CD4-positive, alpha-beta T cell treated with Interleukin-6 for 4 hours (primary cell): ENCODE data around the gene CDC45.
"Not testable (repeated sequence)": the region's sequence is repeated elsewhere in the genome, so short reads cannot be mapped to it uniquely, and the experiment has no call there.

Source experiments
- DNase-seq: peaks from one replicate; pipeline ENCODE4 v3.0.0-alpha.2; 2020; ENCODE audit warnings: mixed read lengths

The CDC45 gene

DNA sequence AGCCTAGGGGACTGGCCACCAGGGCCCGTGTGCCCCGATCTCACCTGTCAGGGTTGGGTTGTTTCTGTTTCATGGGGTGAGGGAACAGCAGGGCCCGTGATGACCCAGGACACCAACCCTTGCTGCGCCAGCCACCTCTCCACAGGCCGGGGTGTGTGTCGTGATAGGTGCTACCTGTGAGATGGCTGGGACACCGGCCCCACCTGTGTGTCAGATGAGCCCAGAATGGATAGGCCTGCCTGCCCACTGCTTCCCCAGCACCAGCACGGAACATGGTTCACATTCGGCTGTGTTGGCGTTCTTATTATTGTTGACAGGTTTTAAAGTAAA is 37.4 kb downstream of the CDC45 start:
- DNase-seq, result no peak

DNA sequence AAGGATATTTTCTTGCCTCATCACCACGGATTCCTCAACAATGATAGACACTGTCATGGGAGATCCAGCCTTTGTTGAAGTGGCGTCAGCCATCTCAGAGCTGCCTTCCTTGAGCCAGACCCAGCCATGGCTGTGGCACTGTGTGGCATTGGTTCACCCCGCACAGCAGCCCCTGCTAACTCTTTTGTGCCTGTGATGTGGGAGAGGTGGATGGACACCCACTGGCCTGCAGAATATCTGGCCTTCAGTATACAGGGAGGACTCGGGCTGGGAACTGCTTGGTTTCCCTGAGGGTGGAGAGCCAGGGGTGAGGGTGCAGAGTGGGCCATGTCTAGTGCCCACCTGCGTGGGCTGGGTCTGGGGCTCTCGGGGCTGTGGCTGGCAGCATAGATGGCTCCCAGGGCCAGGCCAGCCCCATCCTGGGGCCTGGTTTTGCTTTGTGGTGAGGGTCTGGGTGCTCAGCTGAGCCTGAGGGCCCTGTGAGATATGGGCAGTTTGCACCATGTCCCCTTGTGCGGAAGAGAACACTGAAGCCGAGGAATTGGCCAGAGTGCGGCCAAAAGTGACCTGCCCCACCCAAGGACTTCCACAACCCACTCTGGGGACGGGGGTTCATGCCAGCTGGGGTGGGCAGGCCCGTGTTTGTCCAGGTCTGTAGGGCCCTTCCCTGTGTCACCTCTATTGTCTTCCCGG is 38.3 kb downstream of the CDC45 start:
- no peak for DNase-seq

DNA sequence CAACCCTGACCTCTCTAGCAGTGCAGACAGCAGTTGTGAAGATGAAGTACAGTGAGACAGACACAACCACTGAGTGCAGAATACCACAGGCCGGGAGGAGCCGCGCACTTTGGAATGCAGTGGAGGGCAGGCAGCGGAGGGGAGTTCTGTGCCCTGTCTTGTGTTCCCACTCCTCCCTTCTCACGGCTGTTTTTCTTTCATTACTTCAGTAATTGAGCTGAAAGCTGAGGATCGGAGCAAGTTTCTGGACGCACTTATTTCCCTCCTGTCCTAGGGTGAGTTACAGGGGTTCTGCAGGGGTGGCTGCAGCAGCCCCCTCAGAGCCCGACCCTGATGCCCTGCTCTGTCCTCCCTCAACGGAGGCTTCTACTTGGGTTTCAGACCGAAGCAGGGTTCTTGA is 38.9 kb downstream of the CDC45 start:
- DNase-seq, result no peak

DNA sequence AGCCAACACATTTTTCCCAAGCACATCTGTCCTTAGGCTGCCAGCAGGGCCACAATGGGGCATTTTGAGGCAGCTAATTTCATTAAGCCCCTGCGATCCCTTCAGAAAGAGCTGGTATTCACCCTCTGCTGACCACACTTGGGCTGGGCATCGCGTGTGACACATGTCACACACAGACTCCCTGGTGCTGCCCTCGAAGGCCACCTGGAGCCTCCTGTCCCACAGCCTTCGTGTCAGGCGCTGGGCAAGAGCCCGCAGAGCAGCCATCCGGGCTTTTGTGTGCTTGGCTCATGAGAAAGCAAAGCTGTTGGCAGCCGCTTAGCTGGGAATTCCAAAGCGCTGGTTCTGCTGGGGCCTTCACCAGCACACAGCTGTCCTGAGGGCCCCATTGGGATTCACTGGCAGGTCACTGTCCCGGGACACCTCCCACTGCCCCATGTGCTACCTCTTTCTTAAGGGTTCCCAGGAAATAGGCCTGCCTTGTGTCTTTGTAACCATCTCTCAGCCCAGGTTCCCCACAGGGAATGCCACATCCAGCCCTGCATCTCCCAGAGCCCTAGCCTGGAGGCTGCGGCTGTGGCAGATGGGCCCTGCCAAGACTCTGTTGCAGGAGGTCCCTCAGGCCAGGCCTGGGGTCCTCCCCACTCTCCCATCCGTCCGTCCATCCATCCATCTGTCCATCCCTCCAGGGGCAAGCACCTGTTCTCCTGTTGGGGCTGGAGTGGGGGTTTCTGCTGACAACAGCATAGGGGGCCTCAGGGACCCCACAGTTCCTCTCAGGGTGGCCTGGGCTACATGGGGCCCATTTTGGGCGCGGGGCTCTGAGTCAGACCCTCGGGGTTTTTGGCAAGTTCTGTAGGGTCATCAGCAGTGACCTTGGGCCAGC is 39.6 kb downstream of the CDC45 start:
- DNase-seq, result no peak

DNA sequence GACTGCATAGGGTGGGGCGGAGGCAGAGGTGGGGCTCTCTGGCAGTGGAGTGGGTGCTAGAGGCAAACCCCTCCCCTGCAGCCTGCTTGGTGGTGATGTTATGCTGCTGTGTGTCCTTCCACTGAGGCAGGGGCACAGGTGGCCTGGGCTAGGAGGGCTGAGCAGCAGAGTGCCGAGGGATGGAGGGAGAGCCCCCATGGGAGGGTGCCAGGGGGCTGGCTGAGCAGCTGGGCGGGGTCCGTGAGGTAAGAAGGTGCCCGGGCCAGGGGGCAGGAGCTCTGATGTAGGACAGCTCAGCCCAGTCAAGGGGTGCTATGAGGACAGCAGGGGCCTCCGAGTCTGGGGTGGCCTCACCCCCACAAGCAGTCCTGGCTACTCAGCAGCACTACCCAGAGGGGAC is 40.3 kb downstream of the CDC45 start:
- DNase-seq, result no peak

DNA sequence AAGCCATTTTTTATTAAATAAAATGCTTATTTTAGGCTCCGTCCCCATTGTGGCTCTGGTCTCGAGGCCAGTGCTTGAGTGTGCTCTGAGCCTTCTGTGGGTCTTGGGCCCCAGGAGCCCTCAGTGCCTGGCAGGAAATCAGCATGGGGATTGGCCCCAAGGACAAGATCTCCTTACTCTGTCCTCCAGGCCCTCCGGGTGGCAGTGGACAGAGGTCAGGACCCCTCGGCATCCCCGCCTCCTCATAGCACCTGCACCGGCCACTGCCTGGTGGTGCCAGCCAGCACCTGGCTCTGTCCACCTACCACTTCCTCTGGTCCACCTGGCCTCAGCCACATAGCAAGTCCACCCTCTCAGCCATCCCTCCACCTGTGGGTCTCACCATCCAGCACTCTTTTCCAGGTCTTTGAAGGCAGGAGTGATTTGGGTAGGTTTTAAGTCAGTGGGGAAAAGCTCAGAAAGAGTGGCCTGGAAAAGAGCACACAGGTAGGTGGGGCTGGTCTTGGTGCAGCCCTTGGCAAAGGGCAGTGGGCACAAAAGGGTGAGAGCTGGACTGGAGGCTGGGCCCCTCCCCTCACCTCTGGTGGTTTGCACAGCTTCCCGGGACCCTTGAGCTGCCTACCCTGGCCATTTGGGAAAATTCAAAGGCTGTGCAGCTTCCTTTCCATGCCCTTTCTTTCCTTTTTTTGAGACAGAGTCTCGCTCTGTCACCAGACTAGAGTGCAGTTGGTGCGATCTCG is 41.0 kb downstream of the CDC45 start:
- DNase-seq, result no peak

DNA sequence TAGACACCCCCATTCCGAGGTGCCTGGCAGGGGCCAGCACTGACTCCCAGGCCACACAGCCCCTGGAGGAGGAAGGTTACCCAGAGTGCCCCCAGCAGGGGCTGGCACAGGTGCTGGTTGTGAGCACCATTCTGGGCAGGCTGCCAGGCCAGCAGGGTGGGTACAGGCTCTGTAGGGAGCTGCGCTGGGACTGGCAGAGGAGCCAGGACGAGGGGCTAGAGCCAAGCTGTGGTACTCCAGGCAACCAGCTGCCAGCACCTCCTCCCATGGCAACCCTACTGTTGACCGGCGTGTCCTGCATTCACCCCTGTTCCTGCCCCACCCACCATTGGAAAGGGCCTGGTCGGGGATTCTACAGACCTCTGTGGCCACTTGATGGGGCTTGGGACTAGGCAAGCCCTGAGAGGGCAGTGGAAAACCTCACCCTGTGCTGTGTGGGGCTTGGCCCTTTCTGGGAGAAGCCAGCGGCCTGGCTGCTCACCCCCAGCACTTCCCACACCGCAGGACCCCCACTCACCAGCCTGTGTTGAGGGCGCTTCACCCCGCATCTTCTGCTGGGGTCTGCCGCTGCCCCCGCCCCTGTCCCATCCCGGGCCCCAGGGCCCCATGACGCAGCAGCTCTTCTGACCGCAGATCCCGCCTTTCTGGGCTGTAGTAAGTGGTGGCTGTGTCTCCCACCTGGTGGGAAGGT is 42.6 kb downstream of the CDC45 start:
- DNase-seq, result no peak

DNA sequence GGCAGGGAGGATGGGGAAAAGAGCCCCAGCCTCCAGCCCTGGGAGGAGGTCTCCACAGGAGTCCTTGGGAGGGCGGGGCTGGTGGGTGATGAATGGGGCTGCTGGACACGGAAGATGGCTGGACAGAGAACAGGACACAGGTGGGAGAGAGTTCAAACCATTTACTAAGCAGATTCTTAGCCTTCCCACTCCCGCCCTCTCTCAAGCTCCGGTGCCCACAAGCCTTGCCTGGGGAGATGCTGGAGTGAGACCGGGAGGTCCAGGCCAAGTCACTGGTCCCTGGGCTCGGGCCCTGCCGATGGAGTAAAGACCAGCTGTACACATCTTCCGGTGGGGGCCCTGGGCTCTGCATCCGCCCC is 43.1 kb downstream of the CDC45 start:
- DNase-seq, result no peak

DNA sequence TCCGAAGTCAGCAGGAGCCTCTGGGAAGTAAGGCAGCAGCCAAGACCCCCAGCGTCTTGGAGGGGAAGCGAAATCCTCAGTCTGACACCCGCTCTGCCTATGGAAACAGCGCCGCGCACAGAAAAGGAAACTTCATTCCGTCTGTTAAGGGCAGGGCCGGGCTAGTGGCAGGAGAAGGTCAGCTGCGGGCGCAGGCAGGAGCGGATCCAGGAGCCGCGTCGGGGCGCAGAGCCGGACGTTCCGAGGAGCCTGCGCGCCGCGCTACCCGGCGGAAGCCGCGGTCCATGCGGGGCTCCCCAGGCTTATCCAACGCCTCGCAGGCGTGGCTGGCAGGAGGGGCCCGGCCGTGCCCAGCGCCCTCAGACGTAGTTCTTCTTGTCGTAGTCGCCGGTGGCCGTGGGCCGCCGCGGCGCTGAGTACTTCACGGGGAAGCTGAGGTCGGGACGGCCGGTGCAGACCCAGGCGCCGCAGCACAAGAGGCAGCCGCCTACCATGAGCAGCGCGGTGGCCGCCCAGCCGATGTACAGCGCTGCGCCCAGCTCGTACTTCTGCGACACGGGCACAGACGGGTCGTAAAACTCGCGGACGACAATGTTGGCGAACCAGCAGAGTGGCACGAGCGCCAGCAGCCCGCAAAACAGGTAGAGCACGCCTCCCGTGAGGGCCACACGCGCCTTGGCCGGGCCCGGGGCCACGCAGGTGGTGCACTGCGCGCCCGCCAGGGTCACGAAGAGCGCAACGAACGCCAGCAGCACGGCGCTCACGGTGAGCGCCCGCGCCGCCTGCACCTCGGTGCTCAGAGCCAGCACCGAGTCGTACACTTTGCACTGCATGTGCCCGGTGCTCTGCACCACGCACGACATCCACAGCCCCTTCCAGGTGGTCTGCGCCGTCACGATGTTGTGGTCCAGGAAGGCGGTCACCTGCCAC is 43.8 kb downstream of the CDC45 start:
- DNase-seq, result no peak

DNA sequence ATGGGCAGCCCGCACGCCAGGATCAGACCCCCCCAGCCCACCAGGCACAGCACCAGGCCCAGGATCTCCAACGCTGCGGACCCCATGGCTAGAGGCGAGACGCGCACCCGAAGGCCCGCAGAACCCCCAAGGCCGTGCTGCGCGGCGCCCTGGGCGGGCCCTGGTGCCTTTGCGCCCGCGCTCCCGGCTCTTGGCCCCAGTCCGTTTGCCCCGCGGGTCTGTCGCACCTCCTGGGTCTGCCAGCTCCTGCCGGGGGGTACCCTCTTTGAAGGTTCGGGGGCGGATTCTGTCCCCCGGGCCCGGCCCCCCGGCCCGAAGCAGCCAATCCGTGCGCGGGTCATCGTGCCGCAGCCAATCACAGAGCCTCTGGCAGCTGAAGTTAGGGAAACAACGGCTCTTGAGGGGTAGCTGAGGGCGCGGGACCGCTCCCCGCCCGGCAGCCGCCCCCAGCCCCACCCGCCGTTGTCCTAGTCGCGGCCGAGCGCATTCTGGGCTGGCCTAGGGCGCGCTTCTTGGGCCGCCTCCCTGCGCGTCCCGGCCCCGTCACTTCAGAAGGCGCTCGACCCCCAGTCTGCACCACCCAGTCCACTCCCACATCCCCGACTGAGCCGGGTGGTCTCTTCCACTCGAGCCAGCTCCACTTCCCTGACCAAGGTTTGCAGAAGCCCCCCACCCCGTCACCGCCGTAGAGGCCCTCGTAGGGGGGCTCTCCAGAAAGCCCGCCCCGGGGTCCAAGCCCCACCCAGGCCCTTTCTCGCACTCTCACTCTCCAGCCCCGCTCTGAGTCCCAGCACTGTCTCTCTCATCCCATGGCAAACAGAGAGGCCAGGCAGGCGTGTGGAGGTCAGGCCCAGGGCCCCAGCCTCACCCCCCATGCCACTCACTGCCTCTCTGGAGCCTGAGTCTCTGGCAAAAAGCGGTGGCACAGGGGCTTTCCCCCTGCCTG is 44.7 kb downstream of the CDC45 start, which contains the start of gene CLDN5:
Gene CLDN5 (minus strand): TSS at position 241 of the 946 bp plus-strand sequence. CDS start 155 bp downstream, at position 86.
- no peak for DNase-seq

DNA sequence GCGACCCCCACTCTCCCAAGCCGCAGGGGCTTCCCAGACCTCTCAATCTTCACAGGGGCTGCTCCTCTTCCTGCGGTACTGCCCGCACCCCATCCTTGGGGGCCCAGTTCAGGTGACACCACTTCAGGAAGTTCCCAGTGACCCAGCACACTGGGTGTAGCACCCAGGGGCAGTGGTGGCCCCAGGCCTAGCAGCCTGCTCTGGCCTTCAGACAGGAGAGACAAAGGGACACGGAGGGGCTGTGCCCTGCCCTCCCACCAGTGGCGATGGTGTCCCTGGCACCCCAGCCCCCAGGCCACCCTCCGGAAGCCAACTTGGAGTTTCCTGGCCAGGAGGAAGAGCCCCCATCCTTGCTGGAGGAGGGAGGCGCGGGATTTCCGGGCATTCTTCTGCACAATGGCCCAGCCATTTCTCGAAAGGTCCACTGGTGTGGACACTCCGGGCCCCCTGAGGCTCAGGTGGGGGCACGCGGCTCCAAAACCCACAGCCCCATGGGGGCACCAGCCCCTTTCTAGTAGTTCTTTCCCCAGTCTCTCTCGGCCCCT is 45.5 kb downstream of the CDC45 start:
- DNase-seq, result no peak

DNA sequence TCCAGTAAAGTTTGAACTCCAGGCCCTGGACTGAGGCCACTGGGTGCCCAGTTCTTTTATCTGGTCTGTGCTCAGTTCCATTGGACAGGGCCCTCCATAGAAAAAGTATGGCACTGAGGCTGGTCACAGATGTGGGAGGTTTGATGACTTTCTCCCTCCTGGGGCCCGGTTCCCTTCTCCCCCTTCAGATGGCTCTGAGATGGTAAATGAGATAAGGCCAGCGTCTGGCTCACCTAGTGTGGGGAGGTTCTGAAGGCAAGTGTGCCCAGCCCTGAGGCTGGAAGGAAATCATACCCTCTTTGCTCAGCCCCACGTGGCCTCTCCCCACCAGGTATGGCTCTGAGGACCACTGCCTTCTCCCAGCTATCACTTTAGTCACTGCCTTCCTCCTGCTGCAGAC is 45.9 kb downstream of the CDC45 start:
- DNase-seq, result no peak

DNA sequence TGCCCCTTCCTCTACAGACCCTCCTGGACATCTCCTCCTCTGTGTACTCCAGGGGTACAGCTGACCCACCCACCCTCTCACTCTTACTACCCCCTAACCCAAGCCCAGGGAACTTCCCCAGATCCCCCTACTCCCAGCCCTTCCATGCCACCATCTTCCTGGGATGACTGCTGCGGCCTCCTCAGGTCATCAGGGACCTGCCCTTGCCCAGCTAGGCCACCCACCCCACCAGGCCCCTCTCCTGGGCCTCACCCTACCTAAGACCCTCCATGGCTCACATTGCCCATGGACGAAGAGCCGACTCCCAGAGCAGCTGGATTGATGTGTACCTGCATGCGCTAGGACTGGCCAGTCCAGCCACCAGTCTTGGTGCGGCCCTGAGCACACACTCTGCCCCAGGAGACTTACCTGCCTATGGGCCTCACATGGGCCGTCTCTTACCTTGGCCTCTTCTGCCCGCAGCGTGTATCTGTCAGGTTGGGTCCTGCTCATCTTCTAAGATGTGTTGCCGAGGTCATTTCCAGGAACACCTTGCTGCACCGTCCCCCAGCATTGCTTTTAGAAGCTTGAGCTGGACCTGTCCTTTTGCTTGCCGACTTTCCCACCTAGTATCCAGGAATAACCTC is 46.5 kb downstream of the CDC45 start:
- no peak for DNase-seq

DNA sequence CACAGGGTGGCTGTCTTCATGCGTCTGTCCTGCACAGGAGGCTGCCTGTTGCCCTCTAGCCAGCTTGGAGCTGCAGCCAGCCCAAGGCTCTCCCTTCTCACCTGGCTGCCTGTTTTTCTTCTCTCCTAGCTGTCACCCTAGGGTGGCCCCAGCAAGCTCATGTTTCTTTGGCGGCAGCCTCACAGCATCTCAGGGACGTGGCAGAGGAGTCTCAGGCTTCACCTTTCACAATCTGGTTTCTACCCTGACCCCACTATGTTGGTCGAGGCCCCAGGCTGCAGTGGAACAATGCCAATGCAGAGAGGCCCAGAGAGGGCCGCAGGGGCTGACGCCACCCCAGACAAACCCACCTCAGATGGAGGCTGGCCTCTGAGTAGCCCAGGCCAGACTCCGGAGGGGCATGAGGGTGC is 47.0 kb downstream of the CDC45 start:
- DNase-seq, result no peak

DNA sequence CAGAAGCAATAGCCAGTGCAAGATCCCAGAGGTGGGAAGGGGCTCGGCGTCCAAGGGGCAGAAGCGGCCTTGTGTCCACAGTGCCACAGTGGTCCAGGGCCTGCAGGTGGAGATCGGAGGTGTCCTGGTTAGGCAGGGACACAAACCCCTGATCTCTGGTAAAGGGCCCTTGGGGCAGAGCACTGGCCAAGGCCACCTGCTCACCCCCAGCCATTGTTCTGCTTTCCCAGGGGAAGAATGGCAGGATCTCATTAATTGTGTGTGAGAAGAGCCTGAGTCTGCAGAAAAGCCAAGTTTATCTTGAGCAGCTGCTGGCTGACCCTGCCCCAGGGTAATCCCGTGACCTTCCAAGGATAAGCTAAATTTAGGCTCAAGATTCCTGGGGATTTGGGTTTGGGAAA is 47.6 kb downstream of the CDC45 start:
- DNase-seq, result no peak

DNA sequence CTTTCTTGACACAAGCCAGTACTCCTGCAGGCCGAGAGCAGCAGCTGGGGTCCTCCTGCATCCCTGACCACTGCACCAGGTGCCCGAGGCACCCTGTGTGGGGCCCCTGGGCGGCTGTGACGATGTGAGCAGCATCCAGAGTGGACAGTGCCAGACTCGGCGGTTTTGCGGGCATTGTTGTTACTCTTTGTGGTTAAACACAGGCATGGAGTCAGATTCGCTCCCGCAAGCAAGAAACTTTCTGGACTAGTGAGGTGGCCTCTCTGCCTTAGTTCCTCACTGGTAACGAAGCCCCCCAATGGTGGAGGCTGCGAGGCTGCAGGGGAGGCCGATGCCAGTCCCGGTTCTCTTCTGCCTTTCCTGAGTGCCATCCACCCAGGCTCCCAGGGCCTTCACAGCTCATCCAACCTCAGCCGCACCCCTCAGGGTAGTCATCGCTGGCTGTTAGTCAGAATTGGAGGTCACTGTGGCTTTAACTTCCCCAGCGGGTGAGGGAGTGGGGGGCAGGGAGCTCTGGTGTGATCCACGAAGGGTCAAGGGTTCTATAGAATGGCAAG is 48.2 kb downstream of the CDC45 start:
- no peak for DNase-seq

DNA sequence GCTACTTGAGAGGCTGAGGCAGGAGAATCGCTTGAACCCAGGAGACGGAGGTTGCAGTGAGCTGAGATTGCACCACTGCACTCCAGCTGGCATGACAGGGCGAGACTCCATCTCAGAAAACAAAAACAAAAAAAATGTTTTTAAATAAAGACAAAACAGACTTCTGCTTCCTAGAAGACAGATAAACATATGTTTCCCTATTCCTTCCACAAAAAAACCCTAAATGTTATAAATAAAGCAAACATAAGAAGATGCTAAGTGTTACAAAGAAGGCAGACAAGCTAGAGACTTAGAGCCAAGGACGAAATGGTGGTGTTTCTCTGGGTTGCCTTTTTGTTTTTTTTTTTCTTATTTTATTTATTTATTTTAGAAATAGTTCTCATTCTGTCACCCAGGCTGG is 50.1 kb downstream of the CDC45 start:
- DNase-seq, result no peak

DNA sequence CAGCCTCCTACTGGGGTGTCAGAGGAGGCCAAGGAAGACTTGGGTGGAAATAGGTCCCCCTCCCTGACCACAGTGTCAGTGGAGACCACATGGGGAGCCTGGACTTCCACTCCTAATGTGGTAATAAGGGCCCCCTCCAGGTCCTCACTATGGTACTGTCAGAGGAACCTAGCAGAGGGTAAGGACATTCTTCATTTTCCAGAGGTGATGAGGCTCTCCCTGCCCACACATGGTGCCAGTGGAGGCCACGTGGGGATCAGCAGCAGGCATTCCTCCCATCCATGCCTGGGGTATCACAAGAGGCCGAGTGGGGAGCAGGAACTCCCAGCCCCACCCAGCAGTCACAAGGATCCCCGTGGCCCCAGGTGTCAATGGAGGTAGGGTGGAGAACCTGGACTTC is 51.0 kb downstream of the CDC45 start:
- DNase-seq, result no peak

DNA sequence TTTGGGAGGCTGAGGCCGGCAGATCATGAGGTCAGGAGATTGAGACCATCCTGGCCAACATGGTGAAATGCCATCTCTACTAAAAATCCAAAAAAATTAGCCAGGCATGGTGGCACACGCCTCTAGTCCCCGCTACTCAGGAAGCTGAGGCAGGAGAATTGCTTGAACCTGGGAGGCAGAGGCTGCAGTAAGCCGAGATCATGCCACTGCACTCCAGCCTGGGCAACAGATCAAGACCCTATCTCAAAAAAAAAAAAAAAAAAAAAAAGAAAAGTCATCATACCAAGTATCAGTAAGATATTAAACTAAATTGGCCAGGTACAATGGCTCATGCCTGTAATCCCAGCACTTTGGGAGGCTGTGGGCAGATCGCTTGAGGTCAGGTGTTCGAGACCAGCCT is 51.6 kb downstream of the CDC45 start:
- not testable (repeated sequence) for DNase-seq
